HCT116 (cell line): Measurements from ENCODE around the gene U2AF1L4. TPM values are rescaled to one million over a fixed set of nuclear protein-coding genes. Genes with fewer than 3 reads are reported as not detected.

Source experiments
- ATAC-seq: fragments of 200-7000 bp; cut with Tn5 transposase; 2 replicates; pipeline ENCODE4 v1.9.1; 2020; ENCODE audit warnings: mild to moderate bottlenecking, moderate library complexity
- BruUV-seq: library from RNA; stranded (reverse); fragments of 400-500 nt; replicated peaks from 2 replicates; lab custom pipeline; 2021; lab: Mats Ljungman, UMichigan
- CTCF ChIA-PET: fragments of 300-600 bp; sonication (Branson Sonifier 250); formaldehyde crosslinking; loops from one replicate; lab custom pipeline; 2021; ENCODE audit warnings: antibody characterized with exemption; lab: Charles Lee
- POLR2A ChIA-PET: fragments of 300-600, 350-600 bp; sonication (Branson Sonifier 250); formaldehyde crosslinking; loops from one replicate; lab custom pipeline; 2021; ENCODE audit warnings: antibody characterized with exemption; lab: Charles Lee
- RAD21 ChIA-PET, 2 experiments: fragments of 300-600 bp; sonication (Branson Sonifier 250); formaldehyde crosslinking; loops; one replicate each; lab custom pipeline; 2023; ENCODE audit warnings: low total read pairs in 2 of 2; ENCODE audit not compliant: uncharacterized antibody in 2 of 2, unreplicated experiment in 2 of 2, low non-redundant PET in 1 of 2; lab: Charles Lee
- DNase-seq: peaks from one replicate; pipeline ENCODE4 v3.0.0-alpha.2; 2010; ENCODE audit warnings: low read depth, low spot score
- H2AFZ ChIP-seq: fragments of 200-600 bp; shearing (Covaris generic), sonication (generic); 2 replicates; pipeline ENCODE4 v1.6.1; 2017; ENCODE audit warnings: low read depth, mixed run types, mixed read lengths, antibody characterized with exemption, low read length; ENCODE audit not compliant: poor library complexity, severe bottlenecking
- H3K27ac ChIP-seq: 2 replicates; pipeline ENCODE4 v1.5.1; 2012; ENCODE audit warnings: low read depth, low read length
- H3K27me3 ChIP-seq: fragments of 200-600 bp; sonication (generic); 2 replicates; pipeline ENCODE4 v1.6.1; 2016; ENCODE audit warnings: mixed run types, low read length, mixed read lengths; ENCODE audit not compliant: insufficient read depth
- H3K36me3 ChIP-seq, 2 experiments: fragments of 200-500 bp in 1 of 2; fragments of 200-600 bp in 1 of 2; sonication (Bioruptor generic) in 1 of 2; sonication (generic) in 1 of 2; 2 replicates each; pipeline versions ENCODE4 v1.5.1 to v1.6.1; 2014 to 2016; ENCODE audit warnings: low read length in 2 of 2, inconsistent platforms in 1 of 2, mixed read lengths in 1 of 2, mixed run types in 1 of 2; ENCODE audit not compliant: insufficient read depth in 2 of 2, control insufficient read depth in 1 of 2
- H3K4me1 ChIP-seq, 2 experiments: fragments of 200-600 bp in 1 of 2; sonication (generic) in 1 of 2; 2 replicates each; pipeline versions ENCODE4 v1.5.1 to v1.6.1; 2012 to 2017; ENCODE audit warnings: low read length in 2 of 2, inconsistent platforms in 1 of 2, mild to moderate bottlenecking in 1 of 2, mixed read lengths in 1 of 2, mixed run types in 1 of 2, moderate library complexity in 1 of 2; ENCODE audit not compliant: insufficient read depth in 2 of 2, control insufficient read depth in 1 of 2
- H3K4me2 ChIP-seq: fragments of 200-600 bp; sonication (generic); 2 replicates; pipeline ENCODE4 v1.6.1; 2017; ENCODE audit warnings: mixed run types, low read length, mixed read lengths
- H3K4me3 ChIP-seq, 2 experiments: fragments of 200-600 bp in 1 of 2; sonication (generic) in 1 of 2; replicated peaks in 1 of 2; 2 replicates each; pipeline ENCODE4 v1.5.1; 2011 to 2016; ENCODE audit warnings: low read length in 2 of 2, control low read depth in 1 of 2, low read depth in 1 of 2, mild to moderate bottlenecking in 1 of 2, mixed read lengths in 1 of 2, mixed run types in 1 of 2
- H3K79me2 ChIP-seq: fragments of 200-600 bp; sonication (generic); 2 replicates; pipeline ENCODE4 v1.6.1; 2017; ENCODE audit warnings: mild to moderate bottlenecking, mixed run types, low read length, moderate library complexity, mixed read lengths; ENCODE audit not compliant: insufficient read depth
- H3K9ac ChIP-seq: fragments of 200-600 bp; sonication (generic); 2 replicates; pipeline ENCODE4 v1.6.1; 2016; ENCODE audit warnings: low read length, mixed read lengths
- H3K9me2 ChIP-seq: fragments of 200-600 bp; sonication (generic), shearing (Covaris generic); 2 replicates; pipeline ENCODE4 v1.6.1; 2017; ENCODE audit warnings: mixed run types, mild to moderate bottlenecking, moderate library complexity; ENCODE audit not compliant: insufficient read depth
- H3K9me3 ChIP-seq, 2 experiments: fragments of 200-500 bp in 1 of 2; fragments of 200-600 bp in 1 of 2; sonication (Bioruptor generic) in 1 of 2; sonication (generic) in 1 of 2; 2 replicates each; pipeline ENCODE4 v1.6.1; 2014 to 2017; ENCODE audit warnings: low read length in 2 of 2, mixed read lengths in 2 of 2, inconsistent platforms in 1 of 2, low read depth in 1 of 2, mild to moderate bottlenecking in 1 of 2, mixed run types in 1 of 2, moderate library complexity in 1 of 2; ENCODE audit not compliant: control insufficient read depth in 1 of 2, insufficient read depth in 1 of 2
- H4K20me1 ChIP-seq: fragments of 200-600 bp; sonication (generic), shearing (Covaris generic); 2 replicates; pipeline ENCODE4 v1.6.1; 2017; ENCODE audit warnings: mixed run types, mild to moderate bottlenecking, moderate library complexity; ENCODE audit not compliant: insufficient read depth
- ATF3 ChIP-seq: IDR thresholded peaks from 2 replicates; pipeline ENCODE4 v1.6.1; 2012
- ELF1 ChIP-seq: IDR thresholded peaks from 2 replicates; pipeline ENCODE4 v1.6.1; 2012; ENCODE audit warnings: low read depth, borderline replicate concordance
- FOSL1 ChIP-seq: IDR thresholded peaks from 2 replicates; pipeline ENCODE4 v1.6.1; 2012; ENCODE audit warnings: low read depth
- POLR2AphosphoS5 ChIP-seq: IDR thresholded peaks from 2 replicates; pipeline ENCODE4 v1.6.1; 2011; ENCODE audit warnings: mild to moderate bottlenecking, low read depth, low read length, moderate library complexity
- RAD21 ChIP-seq: IDR thresholded peaks from 2 replicates; pipeline ENCODE4 v1.6.1; 2012; ENCODE audit warnings: low read depth, mild to moderate bottlenecking
- YY1 ChIP-seq: IDR thresholded peaks from 2 replicates; pipeline ENCODE4 v1.6.1; 2011; ENCODE audit warnings: low read length, low read depth, moderate library complexity, mild to moderate bottlenecking; ENCODE audit not compliant: insufficient replicate concordance; ENCODE audit errors: extremely low read depth
- ZFX ChIP-seq: fragments of 450-650 bp; IDR thresholded peaks from 2 replicates; pipeline ENCODE4 v1.6.1; 2017
- ZNF274 ChIP-seq: fragments of 200-500 bp; sonication (Bioruptor generic); IDR thresholded peaks from 2 replicates; pipeline ENCODE4 v1.6.1; 2014; ENCODE audit warnings: mild to moderate bottlenecking, low read depth, low read length, inconsistent platforms
- intact Hi-C: fragments of 100-400 bp; cut with micrococcal nuclease; formaldehyde crosslinking; loops from 2 replicates; pipeline ENCODE4 v1.10.0; 2022
- total RNA-seq: library from RNA; stranded (reverse); gene quantifications from one replicate; pipeline ENCODE4 v1.2.1, GENCODE V29; 2021; ENCODE audit not compliant: unreplicated experiment
- TF ChIP-seq, protein P1 (sequence below): IDR thresholded peaks from 2 replicates; pipeline ENCODE4 v1.6.1; 2011; ENCODE audit warnings: mild to moderate bottlenecking, low read length, moderate library complexity; ENCODE audit not compliant: insufficient replicate concordance; ENCODE audit errors: extremely low read depth

The U2AF1L4 gene
- total RNA-seq, 1 experiment from 2014 or later, result 15.6 TPM

GRCh38 chr19:35720648-35721047, 24.6 kb downstream of the U2AF1L4 start:
- ChIA-PET RAD21 (no interaction called here), CTCF (no interaction called here), POLR2A (interaction anchor here (1.7 kb wide), 1 partner anchor 28 kb away, joined by 3 read pairs; the partner anchor contains the start of gene LIN37)
- no peak overlapping the region for H3K4me3 ChIP-seq
- H2AFZ ChIP-seq, result no peak overlapping the region
- H3K36me3 ChIP-seq, result peaks cover 42 to 44% of the 10 kb centered on the region in 2 experiments; a peak in 3 of 4 replicates
- peaks cover 37% of the 10 kb centered on the region for H3K79me2 ChIP-seq
- intact Hi-C loops, result no loop called here
- no TSS peak for BruUV-seq
- no peaks in the 10 kb centered on the region for H3K27me3 ChIP-seq
- ATAC-seq (no peak), DNase-seq (no peak)
- no peak overlapping the region for H3K4me2 ChIP-seq
- peaks cover 13 to 23% of the 10 kb centered on the region in 2 experiments for H3K4me1 ChIP-seq
- no peak overlapping the region for H3K27ac ChIP-seq
- H4K20me1 ChIP-seq, result no peaks in the 10 kb centered on the region
- H3K9me2 ChIP-seq, result no peaks in the 10 kb centered on the region
- H3K9ac ChIP-seq, result no peak overlapping the region
- TF ChIP-seq FOSL1 (no peak), POLR2AphosphoS5 (no peak), RAD21 (no peak), YY1 (no peak), ATF3 (no peak), ZNF274 (no peak), ZFX (no peak), ELF1 (no peak)
- TF ChIP-seq, protein P1, sequence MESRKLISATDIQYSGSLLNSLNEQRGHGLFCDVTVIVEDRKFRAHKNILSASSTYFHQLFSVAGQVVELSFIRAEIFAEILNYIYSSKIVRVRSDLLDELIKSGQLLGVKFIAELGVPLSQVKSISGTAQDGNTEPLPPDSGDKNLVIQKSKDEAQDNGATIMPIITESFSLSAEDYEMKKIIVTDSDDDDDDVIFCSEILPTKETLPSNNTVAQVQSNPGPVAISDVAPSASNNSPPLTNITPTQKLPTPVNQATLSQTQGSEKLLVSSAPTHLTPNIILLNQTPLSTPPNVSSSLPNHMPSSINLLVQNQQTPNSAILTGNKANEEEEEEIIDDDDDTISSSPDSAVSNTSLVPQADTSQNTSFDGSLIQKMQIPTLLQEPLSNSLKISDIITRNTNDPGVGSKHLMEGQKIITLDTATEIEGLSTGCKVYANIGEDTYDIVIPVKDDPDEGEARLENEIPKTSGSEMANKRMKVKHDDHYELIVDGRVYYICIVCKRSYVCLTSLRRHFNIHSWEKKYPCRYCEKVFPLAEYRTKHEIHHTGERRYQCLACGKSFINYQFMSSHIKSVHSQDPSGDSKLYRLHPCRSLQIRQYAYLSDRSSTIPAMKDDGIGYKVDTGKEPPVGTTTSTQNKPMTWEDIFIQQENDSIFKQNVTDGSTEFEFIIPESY, result no peak
- H3K9me3 ChIP-seq, result no peaks in the 10 kb centered on the region
